Thoracic aorta (tissue), 2 donors: Measurements from ENCODE around the gene NTPCR. TPM values are rescaled to one million over a fixed set of nuclear protein-coding genes. Genes with fewer than 3 reads are reported as not detected.

Experiments
- ATAC-seq: fragments of 150-250 bp; one replicate; pipeline ENCODE4 v1.8.0; 2017; ENCODE audit warnings: low read depth; ENCODE audit not compliant: insufficient number of reproducible peaks, low FRiP score
- DNase-seq: peaks from one replicate; pipeline ENCODE4 v3.0.0-alpha.2; 2020; ENCODE audit warnings: low spot score
- H3K27ac ChIP-seq, 2 donors: fragments of 200-600 bp; sonication (generic); 1 replicate in 1 of 2; 2 replicates in 1 of 2; pipeline ENCODE4 v1.5.1; 2016; ENCODE audit warnings: mild to moderate bottlenecking in 2 of 2, moderate library complexity in 2 of 2
- H3K27me3 ChIP-seq: fragments of 200-600 bp; sonication (generic); replicated peaks from 2 replicates; pipeline ENCODE4 v1.6.0; 2016; ENCODE audit warnings: mild to moderate bottlenecking; ENCODE audit not compliant: insufficient read depth
- H3K36me3 ChIP-seq: fragments of 200-600 bp; sonication (generic); one replicate; pipeline ENCODE4 v1.5.1; 2016
- H3K4me1 ChIP-seq, 2 donors: fragments of 200-600 bp; sonication (generic); 1 replicate in 1 of 2; 2 replicates in 1 of 2; pipeline versions ENCODE4 v1.5.1 to v1.6.0; 2016; ENCODE audit warnings: low read depth in 2 of 2, mild to moderate bottlenecking in 1 of 2; ENCODE audit not compliant: control insufficient read depth in 1 of 2
- H3K4me3 ChIP-seq: fragments of 200-600 bp; sonication (generic); 2 replicates; pipeline ENCODE4 v1.5.1; 2016; ENCODE audit warnings: mild to moderate bottlenecking
- H3K9me3 ChIP-seq: fragments of 200-600 bp; sonication (generic); 2 replicates; pipeline ENCODE4 v1.5.1; 2016
- total RNA-seq, 2 donors: library from RNA; depleted of rRNA; stranded (reverse); fragments of >200 nt; gene quantifications; one replicate each; pipeline versions ENCODE4 v1.1.0 to v1.2.3, GENCODE V29; 2016
- TF ChIP-seq, protein P1 (sequence below): fragments of 200-600 bp; sonication (generic); IDR thresholded peaks from one replicate; pipeline ENCODE4 v1.5.1; 2019; ENCODE audit warnings: antibody characterized with exemption

Gene NTPCR
- total RNA-seq, 2 donors from 2014 or later = 9.3 to 21.4 TPM

GRCh38 chr1:232992227-232992626 lies 41.8 kb downstream of the NTPCR start:
- no peaks in the 10 kb centered on the region for H3K27me3 ChIP-seq
- peaks cover 6% of the 10 kb centered on the region for H3K36me3 ChIP-seq
- no peak overlapping the region for H3K4me3 ChIP-seq
- no peak overlapping the region for H3K27ac ChIP-seq
- H3K4me1 ChIP-seq = no peaks in the 10 kb centered on the region
- no peak for ATAC-seq
- TF ChIP-seq, protein P1, sequence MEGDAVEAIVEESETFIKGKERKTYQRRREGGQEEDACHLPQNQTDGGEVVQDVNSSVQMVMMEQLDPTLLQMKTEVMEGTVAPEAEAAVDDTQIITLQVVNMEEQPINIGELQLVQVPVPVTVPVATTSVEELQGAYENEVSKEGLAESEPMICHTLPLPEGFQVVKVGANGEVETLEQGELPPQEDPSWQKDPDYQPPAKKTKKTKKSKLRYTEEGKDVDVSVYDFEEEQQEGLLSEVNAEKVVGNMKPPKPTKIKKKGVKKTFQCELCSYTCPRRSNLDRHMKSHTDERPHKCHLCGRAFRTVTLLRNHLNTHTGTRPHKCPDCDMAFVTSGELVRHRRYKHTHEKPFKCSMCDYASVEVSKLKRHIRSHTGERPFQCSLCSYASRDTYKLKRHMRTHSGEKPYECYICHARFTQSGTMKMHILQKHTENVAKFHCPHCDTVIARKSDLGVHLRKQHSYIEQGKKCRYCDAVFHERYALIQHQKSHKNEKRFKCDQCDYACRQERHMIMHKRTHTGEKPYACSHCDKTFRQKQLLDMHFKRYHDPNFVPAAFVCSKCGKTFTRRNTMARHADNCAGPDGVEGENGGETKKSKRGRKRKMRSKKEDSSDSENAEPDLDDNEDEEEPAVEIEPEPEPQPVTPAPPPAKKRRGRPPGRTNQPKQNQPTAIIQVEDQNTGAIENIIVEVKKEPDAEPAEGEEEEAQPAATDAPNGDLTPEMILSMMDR = no peak
- no peaks in the 10 kb centered on the region for H3K9me3 ChIP-seq
- DNase-seq = no peak

DNA sequence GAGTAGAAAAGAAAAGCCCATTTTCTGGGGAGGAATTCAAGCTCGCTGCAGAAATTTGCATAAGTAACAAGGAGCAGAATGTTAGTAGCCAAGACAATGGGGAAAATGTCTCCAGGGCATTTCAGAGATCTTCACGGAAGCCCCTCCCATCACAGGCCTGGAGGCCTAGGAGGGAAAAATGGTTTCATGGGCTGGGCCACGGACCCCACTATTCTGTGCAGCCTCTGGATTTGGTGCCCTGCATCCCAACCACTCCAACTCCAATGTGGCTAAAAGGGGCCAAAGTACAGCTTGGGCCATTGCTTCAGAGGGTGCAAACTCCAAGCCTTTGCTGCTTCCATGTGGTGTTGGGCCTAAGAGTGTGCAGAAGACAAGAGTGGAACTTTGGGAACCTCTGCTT lies 43.1 kb downstream of the NTPCR start:
- TF ChIP-seq, protein P1 = no peak
- peaks cover 6% of the 10 kb centered on the region for H3K36me3 ChIP-seq
- H3K27ac ChIP-seq = no peak overlapping the region
- DNase-seq (no peak), ATAC-seq (no peak)
- H3K27me3 ChIP-seq = no peaks in the 10 kb centered on the region
- no peaks in the 10 kb centered on the region for H3K9me3 ChIP-seq
- no peak overlapping the region for H3K4me3 ChIP-seq
- H3K4me1 ChIP-seq = no peaks in the 10 kb centered on the region

- DNase-seq = no peak
- no peaks in the 10 kb centered on the region for H3K27me3 ChIP-seq
- no peak overlapping the region for H3K4me3 ChIP-seq
- ATAC-seq = no peak
- no peaks in the 10 kb centered on the region for H3K9me3 ChIP-seq
- H3K4me1 ChIP-seq = no peaks in the 10 kb centered on the region
- TF ChIP-seq, protein P1 = no peak
- H3K36me3 ChIP-seq = peaks cover 11% of the 10 kb centered on the region
- no peak overlapping the region for H3K27ac ChIP-seq
Observed at GRCh38 chr1:232995189-232995588, 44.8 kb downstream of the NTPCR start.

DNA sequence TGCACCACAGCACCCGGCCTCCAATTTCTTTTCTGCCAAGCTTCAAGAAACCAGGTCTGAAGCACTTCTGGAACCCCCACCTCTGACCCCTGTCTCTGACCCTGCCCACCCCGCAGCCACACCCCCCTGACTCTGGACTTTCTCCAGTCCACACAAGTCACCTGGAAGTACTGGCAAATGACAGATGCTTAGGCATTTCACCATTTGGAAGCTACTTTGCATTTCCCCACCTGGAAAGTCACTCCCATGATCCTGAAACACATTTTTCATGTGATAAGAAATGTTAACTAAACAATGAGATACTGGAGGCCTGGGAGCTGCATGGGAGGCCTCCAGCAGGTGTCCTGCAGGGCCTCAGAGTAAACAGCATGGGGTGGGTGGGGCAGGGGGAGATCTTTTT lies 45.7 kb downstream of the NTPCR start:
- H3K4me3 ChIP-seq = no peak overlapping the region
- H3K4me1 ChIP-seq = no peaks in the 10 kb centered on the region
- H3K27ac ChIP-seq = no peak overlapping the region
- peaks cover 13% of the 10 kb centered on the region for H3K36me3 ChIP-seq
- TF ChIP-seq, protein P1 = no peak
- H3K9me3 ChIP-seq = no peaks in the 10 kb centered on the region
- H3K27me3 ChIP-seq = no peaks in the 10 kb centered on the region
- DNase-seq = no peak
- no peak for ATAC-seq

GRCh38 chr1:232998138-232998537 lies 47.7 kb downstream of the NTPCR start:
- no peak overlapping the region for H3K27ac ChIP-seq
- no peak overlapping the region for H3K4me3 ChIP-seq
- peaks cover 13% of the 10 kb centered on the region for H3K36me3 ChIP-seq
- H3K4me1 ChIP-seq = no peaks in the 10 kb centered on the region
- ATAC-seq (no peak), DNase-seq (no peak)
- TF ChIP-seq, protein P1 = no peak
- no peaks in the 10 kb centered on the region for H3K9me3 ChIP-seq
- H3K27me3 ChIP-seq = no peaks in the 10 kb centered on the region
